Iris pigment epithelial cell (primary cell): ENCODE data around the gene DNAJA4.
A peak's percentile ranks its signal among the peaks of the same experiment; 100 is the strongest.

Source experiments
- DNase-seq: peaks from one replicate; pipeline ENCODE4 v3.0.0-alpha.2; 2011; ENCODE audit warnings: low read depth

Gene DNAJA4

GRCh38 chr15:78264304-78265136, at the start of gene DNAJA4:
Gene DNAJA4 (plus strand): TSS chr15:78264562. CDS start chr15:78264764, 202 bp downstream.
- peak; percentile 47 for DNase-seq

- no peak for DNase-seq
Observed at GRCh38 chr15:78216276-78217104, 47.9 kb upstream of the DNAJA4 start.

DNA sequence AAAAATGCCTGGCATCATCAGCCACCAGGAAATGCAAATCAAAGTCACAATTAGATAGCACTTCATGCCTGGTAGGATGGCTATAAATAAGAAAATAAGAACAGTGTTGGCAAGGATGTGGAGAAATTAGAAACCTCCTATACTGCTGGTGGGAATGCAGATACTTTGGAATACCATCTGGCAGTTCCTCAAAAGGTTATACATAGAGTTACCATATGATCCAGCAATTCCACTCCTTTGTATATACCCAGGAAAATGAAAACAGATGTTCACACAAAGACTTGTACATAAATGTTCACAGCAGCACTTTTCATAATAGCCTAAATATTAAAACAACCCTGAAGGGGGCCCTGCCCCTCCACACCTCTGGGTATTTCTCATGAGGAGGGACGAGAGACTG, 43.6 kb upstream of the DNAJA4 start:
- DNase-seq, result no peak

- DNase-seq, result no peak
Observed at GRCh38 chr15:78222745-78223395, 41.5 kb upstream of the DNAJA4 start.

DNA sequence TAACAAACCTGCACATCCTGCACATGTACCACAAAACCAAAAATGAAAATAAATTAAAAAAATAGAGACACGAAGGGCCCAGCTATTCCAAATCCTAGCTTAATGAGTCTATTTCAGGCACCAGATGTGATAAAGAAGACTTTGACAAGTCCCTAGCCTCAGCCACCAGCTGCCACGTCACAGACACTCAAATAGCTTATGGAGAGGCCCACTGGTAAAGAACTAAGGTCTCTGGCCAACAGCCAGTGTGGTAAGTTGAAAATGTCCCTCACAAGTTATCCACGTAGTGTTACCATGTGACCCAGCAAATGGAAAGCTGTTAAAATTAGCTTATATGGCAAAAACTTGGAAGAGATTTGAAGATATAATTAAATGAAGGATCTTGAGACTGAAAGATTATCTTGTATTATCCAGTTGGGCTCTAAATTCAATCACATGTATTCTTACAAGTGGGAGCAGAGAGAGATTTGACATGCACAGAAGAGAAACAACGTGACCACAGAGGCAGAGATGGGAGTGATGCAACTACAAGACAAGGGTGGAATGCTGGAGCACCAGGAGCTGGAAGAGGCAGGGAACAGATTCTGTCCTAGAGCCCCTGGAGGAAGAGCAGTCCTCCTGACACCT, 40.9 kb upstream of the DNAJA4 start:
- DNase-seq, result no peak

DNA sequence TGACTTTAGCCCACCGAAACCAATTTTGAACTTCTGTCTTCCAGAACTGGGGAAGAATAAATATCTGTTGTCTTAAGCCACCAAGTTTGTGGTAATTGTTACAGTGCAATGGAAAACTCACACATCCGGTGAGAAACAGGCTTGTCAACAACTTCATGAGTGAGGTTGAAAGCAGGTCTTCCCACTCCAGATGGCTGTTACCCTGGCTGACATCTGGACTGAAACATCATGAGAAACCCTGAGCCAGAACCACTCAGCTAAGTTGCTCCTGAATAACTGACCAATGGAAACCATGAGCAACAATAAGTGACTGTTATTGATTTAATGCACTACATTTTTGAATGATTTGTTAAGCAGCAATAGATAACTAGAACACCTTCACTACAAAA, 40.3 kb upstream of the DNAJA4 start:
- no peak for DNase-seq

DNA sequence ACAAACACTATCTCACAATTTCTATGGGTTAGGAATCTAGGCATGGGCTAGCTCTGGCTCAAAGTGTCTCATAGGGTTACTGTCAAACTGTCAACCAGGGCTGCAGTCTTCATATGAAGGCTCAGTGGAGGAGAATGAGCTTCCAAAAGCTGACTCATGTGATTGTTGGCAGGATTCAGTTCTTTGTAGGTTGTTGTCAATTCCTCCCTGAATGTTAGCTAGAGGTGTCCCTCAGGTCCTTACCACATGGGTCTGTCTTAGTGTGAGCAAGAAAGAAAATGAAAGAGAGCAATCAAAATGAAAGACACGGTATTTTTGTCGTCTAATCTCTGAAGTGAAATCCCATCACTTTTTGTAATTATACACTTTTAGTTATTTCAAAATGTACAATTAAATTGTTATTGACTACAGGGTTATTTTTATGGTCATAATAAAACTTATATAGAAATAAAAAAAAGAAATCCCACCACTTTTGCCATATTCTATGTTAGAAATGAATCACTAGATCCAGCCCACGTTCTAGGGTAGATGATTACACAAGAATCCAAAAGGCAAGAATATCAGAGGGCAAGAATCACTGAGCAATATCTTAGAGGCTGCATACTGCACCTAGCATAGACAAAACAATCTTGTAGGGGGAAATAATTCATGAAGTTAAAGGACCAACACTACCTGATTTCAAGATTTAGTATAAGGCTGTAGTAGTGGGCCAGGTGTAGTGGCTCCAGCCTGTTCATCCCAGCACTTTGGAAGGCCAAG, 38.4 kb upstream of the DNAJA4 start:
- DNase-seq, result peak; percentile 22

GRCh38 chr15:78228356-78228996, 35.9 kb upstream of the DNAJA4 start:
- no peak for DNase-seq

- DNase-seq, result no peak
Observed at GRCh38 chr15:78229431-78230406, 34.6 kb upstream of the DNAJA4 start.

DNA sequence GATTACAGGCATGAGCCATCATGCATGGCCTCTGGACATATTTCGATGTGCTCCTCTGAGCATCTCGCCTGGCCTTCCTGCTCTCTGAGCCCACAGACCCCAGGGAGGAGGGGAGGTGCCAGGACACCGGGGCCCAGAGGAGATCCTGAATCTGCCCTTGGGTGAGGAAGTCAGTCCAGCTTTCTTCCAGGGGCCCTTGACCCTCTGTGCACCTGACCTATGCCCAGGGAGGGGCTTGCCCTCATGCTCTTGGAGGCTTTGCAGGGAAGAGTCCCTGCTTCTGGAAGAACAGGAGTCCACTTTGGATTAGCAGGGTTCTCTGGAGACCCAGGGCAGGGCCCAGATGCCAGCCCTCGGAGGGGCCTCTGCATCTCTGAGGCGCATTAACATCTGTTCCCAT, 31.4 kb upstream of the DNAJA4 start:
- DNase-seq, result no peak

GRCh38 chr15:78233496-78233895, 30.9 kb upstream of the DNAJA4 start:
- DNase-seq, result no peak

DNA sequence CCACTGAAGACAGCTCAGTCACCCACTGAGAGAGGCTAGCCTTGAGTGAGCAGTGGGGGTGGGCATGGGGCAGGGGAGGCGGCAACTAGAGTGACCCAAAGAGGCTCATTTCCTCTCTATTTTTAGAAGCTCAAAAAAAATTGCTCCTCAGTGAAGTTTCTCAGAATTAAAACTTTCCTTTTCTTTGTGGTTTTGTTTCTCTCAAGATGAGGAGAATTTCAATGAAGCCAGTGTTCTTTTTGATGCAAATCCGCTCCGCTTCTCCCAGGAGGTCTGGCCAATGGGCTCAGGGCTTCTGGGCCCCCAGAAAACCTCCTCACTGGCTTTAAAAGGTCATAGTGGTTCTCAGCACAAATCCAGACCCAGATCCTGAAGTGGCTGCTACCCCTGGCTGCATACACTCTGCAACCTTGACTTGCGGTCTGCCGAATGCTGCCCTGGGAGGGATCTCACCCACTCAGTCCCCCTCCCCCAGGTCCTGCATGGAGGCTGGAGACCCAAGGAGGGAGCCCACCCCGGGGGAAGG, 29.8 kb upstream of the DNAJA4 start, which contains the start of gene ACSBG1:
TSS of gene ACSBG1 (minus strand) at position 51 of the 526 bp plus-strand sequence. CDS start 64 bp downstream, outside the sequence.
- no peak for DNase-seq

GRCh38 chr15:78236491-78236890, 27.9 kb upstream of the DNAJA4 start:
- DNase-seq, result no peak

DNA sequence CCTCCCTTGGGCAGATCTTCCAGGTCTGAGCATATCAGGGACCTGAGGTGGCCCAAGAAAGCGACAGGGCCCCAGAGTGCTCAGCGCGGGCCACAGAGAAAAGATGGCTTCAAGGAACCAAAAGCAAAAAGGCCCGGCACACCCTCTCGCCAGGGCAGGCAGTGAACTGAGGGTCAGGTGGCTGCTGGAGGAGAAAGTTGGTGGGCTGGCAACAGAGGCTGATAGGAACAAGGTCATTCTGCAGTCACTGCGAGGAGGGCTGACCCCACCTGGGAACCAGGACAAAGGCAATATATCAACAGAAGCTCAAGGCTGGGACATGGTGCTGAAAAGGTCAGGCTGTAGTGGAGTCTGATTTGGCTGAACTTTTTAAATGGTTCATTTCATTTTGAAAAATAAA, 27.2 kb upstream of the DNAJA4 start:
- DNase-seq, result no peak

- DNase-seq, result no peak
Observed at GRCh38 chr15:78239811-78240210, 24.6 kb upstream of the DNAJA4 start.

GRCh38 chr15:78241017-78241416, 23.3 kb upstream of the DNAJA4 start:
- peak; percentile 61 for DNase-seq

- DNase-seq, result no peak
Observed at GRCh38 chr15:78242128-78242527, 22.2 kb upstream of the DNAJA4 start.

- no peak for DNase-seq
Observed at GRCh38 chr15:78243058-78243457, 21.3 kb upstream of the DNAJA4 start.

- peak; percentile 21 for DNase-seq
Observed at GRCh38 chr15:78243491-78243941, 20.8 kb upstream of the DNAJA4 start.
